OCI-LY7 (cell line): ENCODE results near the gene NCAM1.

ENCODE experiments used
- CTCF ChIP-seq: fragments of 200-600 bp; sonication (generic); conservative IDR thresholded peaks from 2 replicates; pipeline ENCODE4 v1.5.1; 2014; ENCODE audit warnings: mild to moderate bottlenecking, antibody characterized with exemption, low read length, moderate library complexity, mixed read lengths
- EZH2phosphoT487 ChIP-seq: fragments of 200-600 bp; sonication (generic); IDR thresholded peaks from 2 replicates; pipeline ENCODE4 v1.6.1; 2018; ENCODE audit warnings: low read depth, borderline replicate concordance, mild to moderate bottlenecking, mixed run types, antibody characterized with exemption, low read length, moderate library complexity, mixed read lengths

GRCh38 chr11:113124578-113124977 is 163.4 kb downstream of the NCAM1 start:
- TF ChIP-seq CTCF = no peak
- no peak for TF ChIP-seq EZH2phosphoT487
